Stimulated activated CD4-positive, alpha-beta T cell treated with anti-CD3 and anti-CD28 coated beads, Interleukin-15, amount 100 ng/mL, for 1 hour (primary cell): ENCODE data around the gene DHX40.
"Not testable (repeated sequence)": the region's sequence is repeated elsewhere in the genome, so short reads cannot be mapped to it uniquely, and the experiment has no call there.

ENCODE experiments used
- DNase-seq, 2 donors: peaks; one replicate each; pipeline ENCODE4 v3.0.0-alpha.2; 2020; ENCODE audit warnings: low read depth in 1 of 2, low spot score in 1 of 2

DHX40 gene

DNA sequence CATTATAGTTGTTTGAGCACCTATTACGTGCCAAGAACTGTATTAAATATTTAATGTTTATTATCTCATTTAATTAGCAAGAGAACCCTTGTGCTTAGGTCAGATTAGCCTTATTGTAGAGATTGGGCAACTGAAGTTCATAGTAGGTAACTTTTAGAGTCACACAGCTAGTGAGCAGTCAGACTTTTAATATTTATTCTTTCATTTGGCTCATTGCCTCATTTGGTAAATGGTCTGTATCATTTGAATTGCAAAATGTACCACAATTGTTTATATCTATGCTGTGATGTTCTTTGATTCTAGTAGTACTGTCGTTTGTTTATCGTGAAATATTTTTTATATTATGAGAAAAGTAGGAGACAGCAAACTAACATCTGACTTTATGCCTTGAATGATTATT lies 61.9 kb downstream of the DHX40 start:
- DNase-seq = no peak

DNA sequence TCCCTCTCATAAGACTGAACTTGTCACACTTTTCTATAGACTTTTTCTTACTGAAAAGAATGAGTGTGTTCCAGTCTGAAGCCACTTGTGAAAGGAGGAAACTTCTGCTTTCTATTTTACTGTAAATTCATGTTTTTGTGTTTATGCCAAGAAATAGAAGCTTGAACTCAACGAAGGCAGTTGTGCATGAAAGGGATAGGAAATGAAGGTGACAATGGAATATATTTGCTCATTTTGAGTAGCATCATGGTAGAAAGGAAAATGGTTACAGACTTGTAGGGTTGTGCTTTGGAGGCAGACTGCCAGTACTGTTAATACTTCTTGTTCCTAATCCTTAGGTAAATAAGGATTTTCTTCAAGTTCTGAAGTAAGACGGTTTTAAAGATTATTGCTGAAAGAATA lies 62.4 kb downstream of the DHX40 start:
- DNase-seq = no peak

DNA sequence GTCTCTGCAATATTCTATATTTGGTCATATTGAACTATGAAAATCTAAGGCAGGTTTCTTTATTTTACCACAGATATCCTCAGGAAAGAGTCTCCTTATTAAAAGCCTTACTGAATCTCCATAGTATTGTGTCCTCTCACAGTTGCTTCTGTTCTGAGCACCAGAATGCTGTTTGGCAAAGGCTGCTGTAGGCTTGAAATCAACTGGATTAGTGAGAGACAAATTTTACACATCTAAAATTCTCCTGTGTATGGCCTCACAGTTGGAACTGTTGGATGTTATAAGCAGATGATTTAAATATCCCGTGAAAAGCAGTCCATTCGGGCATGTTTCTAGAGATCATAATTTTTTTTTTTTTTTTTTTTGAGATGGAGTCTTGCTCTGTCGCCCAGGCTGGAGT lies 63.8 kb downstream of the DHX40 start:
- DNase-seq = no peak

DNA sequence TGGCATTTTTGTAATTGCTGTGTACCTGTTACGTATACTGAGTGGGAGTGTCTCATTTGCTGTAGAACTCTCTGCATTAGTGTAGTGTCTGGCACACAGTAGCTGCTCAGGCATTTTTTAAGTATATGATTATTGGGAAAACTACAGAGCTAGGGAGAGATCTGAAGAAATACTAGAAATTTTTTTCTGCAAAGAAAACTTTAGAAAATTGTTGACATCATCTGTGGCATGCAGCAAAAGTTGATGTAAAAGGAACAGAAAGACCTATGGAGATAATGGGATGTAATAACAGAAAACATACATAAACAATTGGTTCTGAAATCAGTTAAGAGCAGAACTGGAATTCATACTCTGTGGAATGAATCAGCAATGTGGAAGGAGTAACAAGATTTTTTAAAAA lies 65.9 kb downstream of the DHX40 start:
- DNase-seq = no peak

DNA sequence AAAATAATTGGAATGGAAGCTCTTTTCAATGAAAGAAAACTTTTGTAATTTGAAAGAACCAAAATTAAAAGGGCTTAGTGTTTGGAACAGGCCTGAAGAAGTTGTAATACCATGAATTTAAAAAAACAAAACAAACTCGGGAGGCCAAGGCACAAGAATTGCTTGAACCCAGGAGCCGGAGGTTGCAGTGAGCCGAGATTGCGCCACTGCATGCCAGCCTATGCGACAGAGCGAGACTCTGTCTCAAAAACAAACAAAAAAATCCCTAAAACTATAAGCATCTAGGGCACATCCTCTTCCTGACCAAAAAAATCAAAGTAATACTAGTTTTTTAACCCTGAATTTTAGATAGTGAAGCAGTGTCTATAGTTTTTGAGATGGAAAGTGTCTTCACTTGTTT lies 67.0 kb downstream of the DHX40 start:
- DNase-seq = no peak

DNA sequence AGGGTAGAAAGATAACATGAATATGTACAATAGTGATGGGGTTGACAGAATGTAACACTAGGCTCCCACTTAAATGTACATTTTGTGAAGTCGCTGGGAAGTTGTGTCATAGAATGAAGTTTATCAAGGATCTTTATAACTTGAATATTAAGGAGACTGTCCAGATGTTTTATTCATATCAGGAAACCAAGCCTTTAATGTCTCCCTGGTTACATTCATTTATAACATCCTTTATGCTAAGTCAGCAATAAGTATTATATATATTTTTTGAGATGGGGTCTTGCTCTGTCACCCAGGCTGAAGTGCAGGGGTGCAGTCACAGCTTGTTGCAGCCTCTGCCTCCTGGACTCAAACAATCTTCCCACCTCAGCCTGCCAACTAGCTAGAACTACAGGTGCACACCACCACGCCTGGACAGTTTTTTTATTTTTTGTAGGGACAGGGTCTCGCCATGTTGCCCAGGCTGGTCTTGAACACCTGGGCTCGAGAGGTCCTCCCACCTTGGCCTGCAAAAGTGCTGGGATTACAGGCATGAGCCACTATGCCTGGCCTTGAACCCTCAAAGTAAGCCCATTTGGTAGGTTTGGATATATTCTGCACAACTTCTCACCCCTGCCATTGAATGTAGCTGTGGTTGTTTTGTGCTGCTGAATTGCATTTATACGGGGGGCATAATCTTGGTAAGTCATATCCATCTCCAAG lies 68.4 kb downstream of the DHX40 start:
- no peak for DNase-seq

DNA sequence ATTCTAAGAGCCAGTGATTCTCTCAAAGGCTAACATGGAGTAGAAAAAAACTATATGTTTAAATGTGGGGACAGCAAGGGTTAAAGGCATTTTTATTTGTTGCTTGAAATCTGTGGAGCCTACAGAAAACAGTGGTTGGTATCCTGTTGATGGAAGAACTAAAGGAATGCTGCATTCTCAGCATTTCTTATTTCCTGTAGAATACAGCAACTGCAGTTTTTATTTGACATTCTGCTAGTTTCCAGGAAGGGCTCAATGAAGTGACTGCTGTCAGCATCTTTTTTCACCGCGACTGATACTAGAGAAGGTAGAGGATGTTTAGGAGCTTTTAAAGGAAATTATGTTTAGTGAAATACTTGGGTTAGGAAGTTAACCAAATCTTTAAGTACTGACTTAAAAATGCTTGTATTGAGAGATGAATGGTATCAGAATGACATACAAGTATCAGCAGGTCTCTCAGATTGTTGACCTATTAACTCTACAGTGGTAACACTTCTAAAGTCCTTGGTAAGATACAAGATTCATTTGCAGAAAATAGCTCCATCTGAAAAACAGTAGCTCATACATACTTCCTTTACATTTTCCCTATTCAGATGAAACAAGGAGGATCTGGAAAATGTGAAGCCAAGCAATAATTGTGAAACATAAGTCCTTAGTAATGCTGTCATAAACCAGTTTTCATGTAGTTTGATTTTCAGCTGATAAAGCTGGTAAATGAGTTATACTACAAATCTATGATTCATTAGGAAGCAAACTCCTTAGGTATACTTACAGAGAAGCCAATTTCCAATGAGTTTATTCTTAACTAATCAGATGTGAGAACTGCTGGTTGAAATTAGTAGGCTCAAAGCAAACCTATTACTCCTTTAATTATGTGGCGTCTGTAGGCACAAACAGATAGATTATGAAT lies 69.5 kb downstream of the DHX40 start:
- DNase-seq = no peak

DNA sequence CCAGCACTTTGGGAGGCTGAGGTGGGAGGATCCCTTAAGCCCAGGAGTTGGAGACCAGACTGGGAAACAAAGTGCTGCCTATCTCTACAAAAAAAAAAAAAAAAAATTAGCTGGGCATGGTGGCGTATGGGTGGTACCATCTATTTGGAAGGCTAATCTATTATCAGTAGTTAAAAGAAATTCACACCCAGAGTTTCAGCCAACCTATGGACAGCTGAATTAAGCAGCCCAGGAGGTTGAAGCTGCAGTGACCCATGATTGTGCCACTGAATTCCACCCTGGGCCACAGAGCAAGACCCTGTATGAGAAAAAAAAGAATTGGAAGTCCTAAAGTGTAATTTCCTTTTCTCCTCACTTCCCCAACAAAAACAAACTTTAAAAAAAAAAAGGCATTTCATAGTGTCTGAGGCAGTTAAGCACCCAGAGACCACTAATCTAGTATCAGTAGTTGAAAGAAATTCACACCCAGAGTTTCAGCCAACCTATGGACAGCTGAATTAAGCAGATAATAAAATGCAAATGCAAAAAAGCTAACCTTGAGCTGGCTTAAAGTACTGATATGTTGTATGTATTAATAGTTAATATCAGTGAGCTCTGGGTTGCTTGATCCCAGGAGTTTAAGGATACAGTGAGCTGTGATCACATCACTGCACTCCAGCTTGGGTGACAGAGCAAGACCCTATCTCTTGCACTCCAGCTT lies 72.4 kb downstream of the DHX40 start:
- DNase-seq = no peak

DNA sequence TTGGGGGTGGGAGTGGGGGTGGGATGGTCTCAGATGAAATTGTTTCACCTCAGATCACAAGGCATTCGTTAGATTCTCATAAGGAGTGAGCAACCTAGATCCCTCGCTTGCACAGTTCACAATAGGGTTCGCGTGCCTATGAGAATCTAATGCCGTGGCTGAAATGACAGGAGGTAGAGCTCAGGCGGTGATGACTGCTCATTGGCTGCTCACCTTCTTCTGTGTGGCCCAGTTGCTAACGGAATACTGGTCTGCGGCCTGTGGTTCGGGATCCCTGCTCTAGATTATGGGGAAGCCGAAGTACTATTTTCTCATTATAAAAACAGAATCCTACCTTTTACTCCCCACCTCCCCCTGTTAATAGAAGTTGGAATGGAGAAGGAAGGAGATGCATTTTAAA lies 73.1 kb downstream of the DHX40 start:
- DNase-seq = no peak

DNA sequence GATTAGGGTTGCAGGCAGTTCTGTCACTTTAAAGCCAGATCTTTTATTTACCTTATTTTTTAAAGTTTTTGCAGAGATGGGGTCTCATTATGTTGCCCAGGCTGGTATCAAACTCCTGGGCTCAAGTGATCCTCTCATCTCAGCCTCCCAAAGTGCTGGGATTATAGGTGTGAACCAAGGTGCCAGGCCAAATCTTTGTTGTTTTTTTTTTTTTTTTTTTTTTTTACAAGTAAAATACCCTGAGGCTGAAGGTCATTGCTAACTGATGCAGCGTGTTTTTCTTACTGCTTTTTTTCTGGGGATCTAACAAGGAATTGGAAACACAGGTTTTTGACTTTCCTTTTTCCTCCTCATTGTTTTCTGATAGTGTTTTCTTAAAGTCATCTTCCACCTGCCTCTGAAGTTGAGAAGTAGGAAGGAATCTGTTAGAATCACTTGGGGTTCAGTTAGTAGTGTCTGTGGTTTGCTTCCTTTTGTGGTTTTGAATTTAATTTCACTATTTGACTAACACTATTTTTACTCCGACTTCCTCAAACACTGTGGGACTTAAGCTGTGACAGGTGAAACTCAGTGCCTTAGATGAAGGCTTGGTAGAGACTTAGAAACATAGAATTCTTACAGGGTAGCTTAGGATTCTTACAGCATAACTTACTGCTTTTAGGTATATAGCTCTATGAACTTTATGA lies 76.5 kb downstream of the DHX40 start:
- no peak for DNase-seq

DNA sequence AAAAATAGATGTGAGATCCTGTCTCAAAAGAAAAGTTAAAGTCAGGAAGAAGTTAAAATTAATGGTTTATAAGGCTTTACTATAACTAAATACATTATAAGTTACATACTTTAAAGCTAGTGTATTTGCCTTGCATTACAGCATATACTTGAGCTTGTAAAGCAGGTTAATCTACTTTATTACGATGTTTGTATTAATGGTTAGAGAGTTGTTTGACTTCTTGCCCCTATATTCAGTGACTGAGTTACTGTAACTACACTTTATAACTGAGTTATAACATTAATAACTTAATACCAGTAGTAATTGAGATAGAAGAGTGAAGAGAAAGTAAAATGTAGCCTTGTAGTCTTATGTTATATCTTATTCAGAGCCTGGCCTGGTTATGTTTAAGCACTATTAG lies 77.2 kb downstream of the DHX40 start:
- DNase-seq = no peak

DNA sequence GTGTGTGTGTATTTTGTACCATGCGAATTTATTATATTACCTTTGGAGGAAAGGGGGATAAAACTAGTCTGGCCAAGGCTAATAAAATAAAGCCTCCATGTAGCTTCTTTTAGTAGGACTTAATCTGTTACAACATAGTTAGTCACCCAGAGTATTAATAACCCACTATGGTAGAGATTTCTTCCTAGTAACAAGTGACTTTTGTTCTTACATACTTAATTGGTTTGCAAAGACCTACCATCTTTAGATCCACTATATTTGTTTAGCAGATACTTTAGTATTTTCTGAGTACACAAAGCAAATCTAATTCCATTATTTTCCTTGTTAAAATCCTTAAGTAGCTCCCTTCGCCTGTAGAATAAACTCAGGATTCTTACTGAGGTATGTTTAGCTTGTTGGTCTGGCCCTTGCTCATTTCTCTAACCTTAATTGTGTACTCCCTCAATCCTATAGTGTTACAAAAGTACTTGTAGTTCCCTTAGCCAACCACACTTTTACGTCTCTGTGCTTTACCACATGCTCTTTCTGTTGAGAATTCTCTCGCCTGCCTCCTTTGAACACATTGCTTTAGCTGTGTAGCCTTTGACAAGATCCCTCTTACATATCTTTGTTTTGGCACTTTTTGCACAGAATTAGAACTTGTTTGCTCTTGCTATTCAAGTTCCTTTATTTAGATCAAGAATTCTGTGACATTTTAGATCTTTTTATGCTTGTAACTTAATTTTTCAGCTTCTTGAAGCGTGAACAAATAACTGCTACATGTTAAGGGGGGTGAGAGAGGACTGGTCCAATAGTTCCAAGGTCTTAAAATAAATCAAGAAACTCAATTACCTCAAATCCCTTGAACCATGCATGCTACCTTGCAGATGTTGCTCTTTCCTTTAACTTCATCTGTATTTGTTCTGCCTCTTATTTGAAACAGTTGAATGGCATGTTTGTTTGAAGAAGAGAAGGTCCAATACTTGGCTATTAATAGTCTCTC lies 78.0 kb downstream of the DHX40 start:
- DNase-seq = no peak

DNA sequence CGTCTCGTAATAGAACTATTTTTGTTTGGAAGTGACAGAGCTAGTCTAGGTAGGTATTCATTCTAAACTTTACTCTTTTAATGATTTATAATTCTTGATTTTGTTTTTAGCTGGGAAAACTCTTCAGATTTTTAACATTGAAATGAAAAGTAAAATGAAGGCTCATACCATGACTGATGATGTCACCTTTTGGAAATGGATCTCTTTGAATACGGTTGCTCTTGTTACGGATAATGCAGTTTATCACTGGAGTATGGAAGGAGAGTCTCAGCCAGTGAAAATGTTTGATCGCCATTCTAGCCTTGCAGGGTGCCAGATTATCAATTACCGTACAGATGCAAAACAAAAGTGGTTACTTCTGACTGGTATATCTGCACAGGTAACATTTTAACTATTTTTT lies 81.9 kb downstream of the DHX40 start:
- no peak for DNase-seq

DNA sequence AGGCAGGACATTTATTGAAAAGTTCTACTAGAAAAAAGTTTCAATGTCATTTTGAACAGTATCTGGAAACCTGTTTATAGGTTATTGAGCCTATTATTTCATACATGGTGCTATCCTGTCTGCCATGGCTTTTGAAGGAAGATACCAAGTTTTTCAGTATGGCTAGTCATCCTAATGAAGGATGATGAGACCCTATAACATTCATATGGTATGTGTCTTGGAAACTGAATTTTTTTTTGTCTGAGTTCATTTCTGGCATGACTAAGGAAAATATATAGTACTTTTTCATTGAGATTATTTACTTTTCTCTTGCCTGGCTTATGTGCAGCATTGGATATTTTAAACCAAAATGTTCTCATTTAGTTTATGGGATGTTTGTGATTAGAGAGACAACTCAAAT lies 84.5 kb downstream of the DHX40 start:
- DNase-seq = no peak

DNA sequence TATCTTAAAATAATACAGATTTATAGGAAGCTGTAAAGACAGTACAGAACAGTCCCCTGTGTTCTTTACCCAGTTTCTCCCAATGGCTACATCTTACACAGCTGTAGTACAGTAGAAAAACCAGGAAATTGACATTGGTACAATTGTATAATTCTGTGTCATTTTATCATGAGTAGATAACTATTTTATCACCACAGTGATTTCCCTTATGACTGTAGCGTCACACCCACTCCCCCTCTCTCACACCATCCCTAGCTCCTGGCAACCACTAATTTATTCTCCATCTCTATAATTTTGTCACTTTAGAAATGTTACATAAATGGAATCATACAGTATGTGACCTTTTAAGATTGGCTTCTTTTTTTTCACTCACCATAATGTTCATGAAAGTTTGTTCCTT lies 85.2 kb downstream of the DHX40 start:
- no peak for DNase-seq

DNA sequence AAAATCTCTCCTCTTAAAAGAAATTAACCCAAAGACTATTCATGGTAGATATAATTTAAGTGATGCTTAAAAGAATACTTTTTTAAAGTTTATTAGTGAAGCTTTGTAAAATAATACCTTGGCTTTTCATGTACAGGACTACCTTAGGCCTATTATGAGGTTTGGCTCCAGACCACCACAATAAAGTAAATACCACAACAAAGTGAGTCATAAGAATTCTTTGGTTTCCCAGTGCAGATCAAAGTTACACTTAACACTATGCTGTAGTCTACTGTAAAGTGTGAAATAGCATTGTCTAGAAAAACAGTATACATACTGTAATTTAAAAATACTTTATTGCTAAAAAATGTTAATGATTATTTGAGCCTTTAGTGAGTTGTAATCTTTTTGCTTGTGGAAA lies 85.9 kb downstream of the DHX40 start:
- DNase-seq = no peak

DNA sequence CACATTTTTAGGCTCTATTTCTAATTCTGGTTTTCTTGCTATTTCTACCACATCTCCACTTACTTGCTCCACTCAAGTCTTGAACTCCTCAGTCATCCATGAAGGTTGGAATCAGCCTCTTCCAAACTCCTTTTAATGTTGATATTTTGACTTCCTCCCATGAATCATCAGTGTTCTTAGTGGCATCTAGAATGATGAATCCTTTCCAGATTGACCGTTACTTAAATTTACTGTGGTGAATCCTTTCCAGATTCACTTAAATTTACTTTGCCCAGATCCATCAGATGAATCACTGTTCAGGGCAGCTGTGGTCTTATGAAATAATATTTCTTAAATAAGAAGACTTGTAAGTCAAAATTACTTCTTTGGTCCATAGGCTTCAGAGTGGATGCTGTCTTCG lies 86.7 kb downstream of the DHX40 start:
- DNase-seq = no peak

DNA sequence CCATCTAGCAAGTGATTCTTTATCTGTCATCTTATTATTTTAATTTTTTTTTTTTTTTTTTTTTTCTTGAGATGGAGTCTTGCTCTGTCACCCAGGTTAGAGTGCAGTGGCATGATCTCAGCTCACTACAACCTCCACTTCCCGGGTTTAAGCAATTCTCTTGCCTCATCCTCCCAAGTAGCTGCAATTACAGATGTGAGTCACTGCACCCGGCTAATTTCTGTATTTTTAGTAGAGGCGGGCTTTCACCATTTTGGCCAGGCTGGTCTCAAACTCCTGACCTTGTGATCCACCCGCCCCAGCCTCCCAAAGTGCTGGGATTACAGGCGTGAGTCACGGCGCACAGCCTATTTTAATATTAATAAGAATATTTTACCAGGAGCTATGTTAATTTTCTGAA lies 91.2 kb downstream of the DHX40 start:
- not testable (repeated sequence) for DNase-seq
